T-helper 1 cell treated with Interleukin-12 subunit alpha and Interleukin-12 subunit beta and Interleukin-4 antibody, amounts not matched to agents 30 ng/mL and 1 ng/mL, for 36 hours (primary cell): ENCODE measurements around the gene TLR1. TPM values are rescaled to one million over a fixed set of nuclear protein-coding genes. Genes with fewer than 3 reads are reported as not detected.

Experiments
- intact Hi-C: fragments of 100-400 bp; cut with micrococcal nuclease; formaldehyde crosslinking; loops from one replicate; pipeline ENCODE4 v1.15.1; 2024
- total RNA-seq: library from RNA; stranded (reverse); gene quantifications from 2 replicates; pipeline ENCODE4 v1.2.3, GENCODE V29; 2022

TLR1 gene
- total RNA-seq, 1 donor from 2014 or later: 24.2 TPM

GRCh38 chr4:38806251-38806650 is 1.7 kb upstream of the TLR1 start:
- intact Hi-C loops: loop anchor here (10.0 kb wide), 1 partner anchor 559 kb away; the partner anchor contains the start of gene RFC1

DNA sequence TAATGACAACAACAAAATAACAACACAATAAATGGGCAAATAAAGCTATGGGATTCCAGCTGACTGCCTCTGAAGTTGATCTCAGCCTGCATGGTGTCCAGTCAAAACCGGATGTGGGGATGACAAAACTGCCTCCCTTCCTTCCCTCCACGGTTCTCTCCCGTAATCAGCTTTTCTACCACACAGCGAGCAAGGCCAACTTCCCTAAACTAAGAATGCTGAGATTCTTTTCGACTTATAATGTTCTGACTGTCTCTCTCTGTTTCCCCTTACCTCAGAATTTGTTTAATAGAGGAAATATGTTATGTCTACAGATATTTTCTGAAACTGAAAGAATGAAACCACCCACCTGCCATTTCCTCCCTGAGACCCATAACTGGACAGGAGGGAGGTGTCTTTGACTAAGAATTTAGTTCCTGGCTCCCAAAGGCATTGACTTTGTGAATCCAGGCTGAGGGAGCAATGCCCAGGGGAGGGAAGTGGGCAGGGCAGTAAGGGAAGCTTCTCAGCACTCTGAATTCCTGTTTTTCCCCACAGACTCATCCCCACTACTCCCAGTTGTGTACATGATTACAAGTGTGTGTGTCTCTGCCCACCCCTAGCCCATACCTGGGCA is 1.0 kb upstream of the TLR1 start:
- intact Hi-C loops: loop anchor here (2.0 to 10.0 kb wide), 6 partner anchors 13 to 1119 kb away; partner anchors contain the start of genes LIAS, RELL1, RFC1 and RPL9

GRCh38 chr4:38803833-38804653 is 548 bp downstream of the TLR1 start:
- intact Hi-C loops: loop anchor here (1.0 to 10.0 kb wide), 15 partner anchors 15 to 1117 kb away; partner anchors contain the start of genes LIAS, RELL1, RFC1 and RPL9

GRCh38 chr4:38802561-38803355 is 1.8 kb downstream of the TLR1 start:
- intact Hi-C loops: loop anchor here (10.0 kb wide), 1 partner anchor 562 kb away; the partner anchor contains the start of gene RFC1

- intact Hi-C loops: loop anchor here (10.0 kb wide), 1 partner anchor 564 kb away; the partner anchor contains the start of gene RFC1
These were observed 3.6 kb downstream of the TLR1 start for GRCh38 chr4:38800961-38801450.

- intact Hi-C loops: loop anchor here (10.0 kb wide), 1 partner anchor 564 kb away; the partner anchor contains the start of gene RFC1
These were observed 4.2 kb downstream of the TLR1 start for GRCh38 chr4:38800366-38800765.

DNA sequence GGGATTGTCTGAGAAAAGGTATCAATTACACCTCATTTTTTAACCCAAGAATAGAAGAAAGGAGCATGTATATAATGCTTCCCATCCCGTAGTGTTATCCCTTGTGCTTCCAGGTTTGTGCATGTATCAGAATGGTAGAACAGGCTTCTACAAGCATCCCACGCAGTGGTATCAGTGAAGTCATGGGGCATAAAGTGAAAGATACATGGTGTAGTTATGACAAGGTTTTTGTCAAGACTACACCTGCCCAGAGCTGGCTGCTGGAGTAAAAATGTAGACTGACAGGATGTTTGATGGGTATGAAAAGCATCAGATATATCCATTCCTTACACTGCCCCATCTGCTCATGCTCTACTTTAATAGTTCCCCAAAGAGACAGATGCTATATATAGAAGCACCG is 9.5 kb downstream of the TLR1 start:
- intact Hi-C loops: no loop called here

DNA sequence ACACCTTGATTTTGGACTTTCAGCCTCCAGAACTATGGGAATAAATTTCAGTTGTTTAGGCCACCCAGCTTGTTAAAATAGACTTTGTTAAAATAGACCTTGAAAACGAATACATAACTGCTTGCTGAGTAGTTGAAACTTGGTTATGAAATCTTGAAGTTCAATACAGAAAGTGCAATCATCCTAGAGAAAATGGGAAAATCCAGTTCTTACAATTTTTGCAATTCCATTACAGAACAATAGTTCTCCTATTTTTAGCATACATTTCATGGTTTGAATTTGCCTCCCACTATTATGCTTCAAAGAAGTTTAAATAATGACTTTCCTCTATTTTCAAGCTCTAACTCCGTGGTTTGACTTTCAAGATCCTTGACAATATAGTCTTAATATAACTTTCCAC is 10.5 kb downstream of the TLR1 start:
- intact Hi-C loops: no loop called here

DNA sequence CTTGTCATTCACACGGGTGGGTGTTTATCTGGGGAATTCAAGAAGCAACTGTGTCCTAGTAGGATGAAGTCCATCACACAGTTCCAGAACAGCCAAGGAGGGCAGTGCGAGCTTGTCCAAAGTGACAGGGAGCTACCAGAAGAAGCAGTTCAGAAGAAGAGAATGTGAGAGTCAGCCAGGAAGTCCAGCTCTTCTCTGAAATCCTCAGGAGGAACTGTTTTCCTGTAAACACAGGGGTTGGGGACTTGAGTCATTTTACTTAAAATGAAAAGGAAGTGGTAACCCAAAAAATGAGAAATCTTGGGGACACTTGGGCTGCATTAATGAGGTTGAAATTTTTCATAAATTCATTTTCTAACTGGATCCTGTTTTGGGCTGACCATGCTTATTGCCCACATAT is 13.6 kb downstream of the TLR1 start:
- intact Hi-C loops: no loop called here

- intact Hi-C loops: no loop called here
These were observed 16.3 kb downstream of the TLR1 start for GRCh38 chr4:38788317-38788716.

DNA sequence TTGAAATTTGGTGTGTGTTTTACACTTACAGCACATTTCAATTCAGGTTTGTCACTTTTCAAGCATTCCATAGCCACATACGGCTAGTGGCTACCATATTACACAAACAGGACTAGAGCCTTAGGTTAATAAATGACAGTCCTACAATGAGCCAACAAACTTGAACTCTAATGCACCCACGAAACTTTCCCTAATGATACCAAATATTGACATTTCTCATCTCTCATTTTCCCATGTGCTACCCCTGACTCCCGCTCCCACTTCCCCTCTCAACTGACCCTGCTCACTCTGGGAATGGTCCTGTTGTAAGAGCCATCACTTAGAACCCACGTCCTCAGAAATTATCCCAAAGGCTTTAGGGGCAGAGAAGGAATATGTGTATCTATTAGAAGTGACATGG is 16.9 kb downstream of the TLR1 start:
- intact Hi-C loops: no loop called here

DNA sequence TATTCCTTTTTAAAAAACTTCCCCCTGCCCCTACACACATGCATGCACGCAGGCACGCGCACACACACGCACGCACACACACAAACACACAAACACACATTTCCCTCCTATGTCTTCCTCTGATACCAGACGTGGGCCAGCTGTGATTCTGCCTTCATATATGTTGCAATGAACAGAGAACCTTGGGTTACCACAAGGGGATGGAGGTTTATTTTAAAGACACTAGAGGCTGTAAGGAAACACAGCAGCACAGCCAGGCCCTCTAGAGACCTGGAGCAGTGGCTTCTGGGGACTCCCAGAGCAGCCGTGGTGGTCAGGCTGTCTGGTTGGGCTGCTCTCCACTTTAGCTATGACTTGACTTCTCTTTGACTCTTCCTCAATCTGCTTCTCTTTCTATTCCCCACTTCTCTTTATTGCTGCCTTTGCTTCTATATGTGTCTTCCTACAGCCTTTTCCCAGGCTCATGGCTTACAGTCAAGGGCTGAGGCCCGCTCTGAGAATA is 18.6 kb downstream of the TLR1 start:
- intact Hi-C loops: no loop called here

DNA sequence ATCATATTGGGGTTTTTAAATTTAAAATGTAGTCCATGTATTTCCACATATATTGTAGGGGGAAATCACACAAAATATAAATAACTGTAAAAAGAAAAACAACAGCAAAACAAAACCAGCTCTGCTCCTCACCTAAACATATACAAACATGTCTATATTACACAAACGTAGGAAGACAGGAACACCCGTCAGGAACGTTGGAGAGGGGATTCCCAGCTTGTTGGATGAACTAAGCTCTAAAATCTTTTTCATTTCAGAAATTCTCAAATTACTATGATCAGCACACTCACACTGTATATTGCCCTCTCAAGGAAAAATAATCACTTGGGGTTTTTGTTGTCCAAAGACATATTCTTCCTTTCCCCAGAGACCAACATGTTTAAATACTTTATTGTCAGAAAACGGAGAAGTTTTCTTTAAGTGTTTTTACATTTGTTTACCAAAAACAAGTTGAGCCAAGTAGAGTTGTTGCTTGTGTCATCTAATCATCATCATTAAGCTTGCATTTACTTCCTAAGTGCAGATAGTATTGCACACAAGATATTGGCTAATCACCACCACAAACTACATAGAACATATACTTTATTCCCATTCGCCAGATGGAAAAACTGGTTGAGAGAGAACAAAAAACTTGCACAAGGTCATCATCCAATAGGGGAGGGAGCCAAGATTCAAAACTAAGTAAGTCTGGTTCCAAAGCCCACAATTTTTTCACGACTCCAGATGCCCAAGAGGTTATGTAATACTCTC is 19.4 kb downstream of the TLR1 start:
- intact Hi-C loops: no loop called here

DNA sequence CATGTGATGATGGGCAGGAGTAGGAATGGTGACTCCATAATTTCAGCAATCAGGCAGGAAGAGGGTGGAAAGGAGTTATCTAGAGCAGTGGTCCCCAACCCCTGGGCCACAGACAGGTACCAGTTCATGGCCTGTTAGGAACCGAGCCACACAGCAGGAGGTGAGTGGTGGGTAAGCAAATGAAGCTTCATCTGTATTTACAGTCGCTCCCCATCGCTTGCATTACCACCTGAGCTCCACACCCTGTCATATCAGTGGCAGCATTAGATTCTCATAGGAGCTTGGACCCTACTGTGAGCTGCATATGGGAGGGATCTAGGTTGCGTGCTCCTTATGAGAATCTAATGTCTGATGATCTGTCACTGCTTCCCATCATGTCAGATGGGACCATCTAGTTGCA is 20.4 kb downstream of the TLR1 start:
- intact Hi-C loops: no loop called here

DNA sequence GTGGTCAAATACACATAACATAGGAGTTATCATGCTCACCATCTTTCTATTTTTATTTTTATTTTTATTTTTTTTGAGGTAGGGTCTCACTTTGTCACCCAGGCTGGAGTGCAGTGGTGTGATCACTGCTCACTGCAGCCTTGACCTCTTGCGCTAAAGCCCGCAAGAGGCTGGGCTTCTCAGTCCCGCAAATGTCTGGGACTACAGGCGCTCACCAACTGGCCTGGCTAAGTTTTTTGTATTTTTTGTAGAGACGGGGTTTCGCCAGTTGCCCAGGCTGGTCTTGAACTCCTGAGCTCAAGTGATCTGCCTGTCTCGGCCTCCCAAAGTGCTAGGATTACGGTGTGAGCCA is 21.5 kb downstream of the TLR1 start:
- intact Hi-C loops: loop anchor here (1.0 kb wide), 5 partner anchors 21 to 721 kb away; partner anchors contain the start of genes TLR1 and TLR6

DNA sequence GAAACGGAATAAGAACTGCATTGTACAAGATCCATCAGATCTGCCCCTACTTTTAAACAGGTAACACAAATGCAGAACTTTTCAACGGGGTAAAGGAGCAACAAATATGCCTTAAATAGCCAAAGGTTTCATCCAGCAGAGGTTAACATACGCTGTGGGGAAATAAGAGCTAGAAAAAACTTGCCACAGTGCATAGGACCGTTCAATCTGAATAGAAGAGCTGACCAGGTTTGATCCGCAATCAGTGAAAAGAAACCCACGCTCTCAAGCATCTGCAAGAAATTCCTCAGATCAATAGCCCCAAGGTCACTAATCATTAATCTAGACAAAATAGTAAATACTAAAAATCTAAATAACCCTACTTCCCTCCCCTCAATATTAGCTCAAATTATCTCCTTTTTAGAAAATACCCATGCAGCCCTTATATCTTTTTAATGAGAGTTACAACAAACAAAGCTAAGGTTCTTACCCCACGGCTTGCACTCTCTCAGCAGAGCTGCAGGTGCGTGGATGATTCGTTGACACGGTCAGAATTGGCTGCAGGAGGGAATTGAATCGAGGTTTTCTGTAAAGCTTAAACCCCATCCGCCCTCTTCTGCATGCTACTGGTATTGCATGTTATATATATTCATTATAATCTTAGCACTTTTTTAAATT is 22.0 kb downstream of the TLR1 start, which contains the start of gene TLR10:
Gene TLR10 (minus strand): TSS at position 539 of the 657 bp plus-strand sequence. CDS start 7,400 bp downstream, outside the sequence.
- intact Hi-C loops: loop anchor here (1.0 kb wide), 5 partner anchors 22 to 720 kb away; partner anchors contain the start of genes TLR1 and TLR6

DNA sequence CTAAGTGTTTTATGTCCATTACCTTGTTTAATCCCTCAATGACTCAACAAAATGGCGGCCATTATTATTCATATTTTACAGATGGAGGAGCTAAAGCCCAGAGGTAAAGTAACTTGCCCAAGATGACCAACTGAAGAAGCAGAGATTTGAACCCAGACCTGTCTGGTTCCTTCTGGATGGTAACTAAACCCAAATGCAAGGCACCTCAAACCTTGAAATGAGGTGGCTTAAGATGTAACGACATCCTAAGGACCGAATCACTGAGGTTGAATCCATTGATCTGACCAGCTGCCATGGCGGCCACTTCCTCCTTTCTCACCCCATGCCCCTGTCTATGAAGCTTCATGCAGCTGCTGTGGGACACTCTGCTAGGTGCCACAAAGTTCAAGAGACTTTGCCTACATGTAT is 22.7 kb downstream of the TLR1 start:
- intact Hi-C loops: no loop called here

- intact Hi-C loops: no loop called here
These were observed 23.6 kb downstream of the TLR1 start for GRCh38 chr4:38780833-38781484.

GRCh38 chr4:38779790-38780189 is 24.8 kb downstream of the TLR1 start:
- intact Hi-C loops: no loop called here
